Measurements from ENCODE around the gene HDGFL1.

Gene HDGFL1

GRCh38 chr6:22579439-22579838, 10.1 kb downstream of the HDGFL1 start:
- Histone ChIP-seq H2BK15ac (ENCODE audit: low read depth, poor library complexity, severe bottlenecking) (no peak overlapping the region), H2AFZ (ENCODE audit: low read depth, low read length) (no peak overlapping the region), H2BK12ac (ENCODE audit: low read length in 2 of 2) (no peak overlapping the region), H3K4me1 (ENCODE audit: control insufficient read depth, insufficient read depth, low read depth, low read length) (no peaks in the 10 kb centered on the region), H3K23ac (ENCODE audit: low read length in 2 of 2) (no peak overlapping the region), H3K36me3 (ENCODE audit: control insufficient read depth in 1 of 2, insufficient read depth in 2 of 2, low read depth in 1 of 2, low read length in 2 of 2) (no peaks in the 10 kb centered on the region), H3K4ac (ENCODE audit: low read depth in 1 of 2, low read length in 2 of 2) (no peak overlapping the region), H3K9me3 (ENCODE audit: control insufficient read depth, low read length) (no peaks in the 10 kb centered on the region), H4K91ac (ENCODE audit: low read length) (no peak overlapping the region), H3K9ac (ENCODE audit: low read length) (no peak overlapping the region), H3K27me3 (ENCODE audit: control insufficient read depth in 1 of 2, insufficient read depth in 1 of 2, low read length in 2 of 2) (no peaks in the 10 kb centered on the region), H2BK120ac (ENCODE audit: low read depth, low read length) (no peak overlapping the region), H3K4me2 (ENCODE audit: low read length, poor library complexity, severe bottlenecking) (no peak overlapping the region), H2AK5ac (ENCODE audit: low read length, severe bottlenecking) (no peak overlapping the region), H4K8ac (ENCODE audit: low read length) (no peak overlapping the region), H3K79me1 (replicated peaks; ENCODE audit: low read length, poor library complexity, severe bottlenecking) (no peaks in the 10 kb centered on the region), H3K14ac (ENCODE audit: low read length in 2 of 2) (no peak overlapping the region), H3K4me3 (ENCODE audit: insufficient read depth in 1 of 2, low read depth in 1 of 2, low read length in 2 of 2) (no peak overlapping the region), H3K18ac (ENCODE audit: low read depth in 1 of 2, low read length in 2 of 2) (no peak overlapping the region), H2BK5ac (ENCODE audit: low read depth, low read length, poor library complexity, severe bottlenecking) (no peak overlapping the region), H3K27ac (ENCODE audit: low read length, poor library complexity, severe bottlenecking) (no peak overlapping the region)
- DNase-seq: no peak
- over 99% methylated on average over 3 of the region's 5 CpGs for WGBS

- no peak overlapping the region for H2BK15ac ChIP-seq (ENCODE audit: low read depth, poor library complexity, severe bottlenecking)
- no peaks in the 10 kb centered on the region for H3K27me3 ChIP-seq (ENCODE audit: control insufficient read depth in 1 of 2, insufficient read depth in 1 of 2, low read length in 2 of 2)
- H3K23ac ChIP-seq (ENCODE audit: low read length in 2 of 2): no peak overlapping the region
- no peak overlapping the region for H2BK5ac ChIP-seq (ENCODE audit: low read depth, low read length, poor library complexity, severe bottlenecking)
- H2BK12ac ChIP-seq (ENCODE audit: low read length in 2 of 2): no peak overlapping the region
- H2AFZ ChIP-seq (ENCODE audit: low read depth, low read length): no peak overlapping the region
- H4K91ac ChIP-seq (ENCODE audit: low read length): no peak overlapping the region
- no peak overlapping the region for H3K4ac ChIP-seq (ENCODE audit: low read depth in 1 of 2, low read length in 2 of 2)
- H3K9ac ChIP-seq (ENCODE audit: low read length): no peak overlapping the region
- 100% methylated on average over 2 of the region's 5 CpGs for WGBS
- no peak overlapping the region for H3K18ac ChIP-seq (ENCODE audit: low read depth in 1 of 2, low read length in 2 of 2)
- no peaks in the 10 kb centered on the region for H3K79me1 ChIP-seq (replicated peaks; ENCODE audit: low read length, poor library complexity, severe bottlenecking)
- DNase-seq: no peak
- H2BK120ac ChIP-seq (ENCODE audit: low read depth, low read length): no peak overlapping the region
- H3K4me2 ChIP-seq (ENCODE audit: low read length, poor library complexity, severe bottlenecking): no peak overlapping the region
- no peak overlapping the region for H3K27ac ChIP-seq (ENCODE audit: low read length, poor library complexity, severe bottlenecking)
- H3K36me3 ChIP-seq (ENCODE audit: control insufficient read depth in 1 of 2, insufficient read depth in 2 of 2, low read depth in 1 of 2, low read length in 2 of 2): no peaks in the 10 kb centered on the region
- H3K4me1 ChIP-seq (ENCODE audit: control insufficient read depth, insufficient read depth, low read depth, low read length): no peaks in the 10 kb centered on the region
- no peak overlapping the region for H4K8ac ChIP-seq (ENCODE audit: low read length)
- no peak overlapping the region for H2AK5ac ChIP-seq (ENCODE audit: low read length, severe bottlenecking)
- H3K14ac ChIP-seq (ENCODE audit: low read length in 2 of 2): no peak overlapping the region
- H3K9me3 ChIP-seq (ENCODE audit: control insufficient read depth, low read length): no peaks in the 10 kb centered on the region
- no peak overlapping the region for H3K4me3 ChIP-seq (ENCODE audit: insufficient read depth in 1 of 2, low read depth in 1 of 2, low read length in 2 of 2)
Observed at GRCh38 chr6:22580337-22580736, 11.0 kb downstream of the HDGFL1 start.

- Histone ChIP-seq H4K8ac (ENCODE audit: low read length) (no peak overlapping the region), H4K91ac (ENCODE audit: low read length) (no peak overlapping the region), H3K18ac (ENCODE audit: low read depth in 1 of 2, low read length in 2 of 2) (no peak overlapping the region), H3K9me3 (ENCODE audit: control insufficient read depth, low read length) (no peaks in the 10 kb centered on the region), H2BK5ac (ENCODE audit: low read depth, low read length, poor library complexity, severe bottlenecking) (no peak overlapping the region), H3K9ac (ENCODE audit: low read length) (no peak overlapping the region), H3K14ac (ENCODE audit: low read length in 2 of 2) (no peak overlapping the region), H2AK5ac (ENCODE audit: low read length, severe bottlenecking) (no peak overlapping the region), H3K36me3 (ENCODE audit: control insufficient read depth in 1 of 2, insufficient read depth in 2 of 2, low read depth in 1 of 2, low read length in 2 of 2) (no peaks in the 10 kb centered on the region), H3K27ac (ENCODE audit: low read length, poor library complexity, severe bottlenecking) (no peak overlapping the region), H3K27me3 (ENCODE audit: control insufficient read depth in 1 of 2, insufficient read depth in 1 of 2, low read length in 2 of 2) (no peaks in the 10 kb centered on the region), H3K4me3 (ENCODE audit: insufficient read depth in 1 of 2, low read depth in 1 of 2, low read length in 2 of 2) (no peak overlapping the region), H3K4me1 (ENCODE audit: control insufficient read depth, insufficient read depth, low read depth, low read length) (no peaks in the 10 kb centered on the region), H3K4ac (ENCODE audit: low read depth in 1 of 2, low read length in 2 of 2) (no peak overlapping the region), H2AFZ (ENCODE audit: low read depth, low read length) (no peak overlapping the region), H3K4me2 (ENCODE audit: low read length, poor library complexity, severe bottlenecking) (no peak overlapping the region), H3K79me1 (replicated peaks; ENCODE audit: low read length, poor library complexity, severe bottlenecking) (no peaks in the 10 kb centered on the region), H3K23ac (ENCODE audit: low read length in 2 of 2) (no peak overlapping the region), H2BK15ac (ENCODE audit: low read depth, poor library complexity, severe bottlenecking) (no peak overlapping the region), H2BK120ac (ENCODE audit: low read depth, low read length) (no peak overlapping the region), H2BK12ac (ENCODE audit: low read length in 2 of 2) (no peak overlapping the region)
- 100% methylated on average over 1 of the region's 4 CpGs for WGBS
- peak; percentile 55 for DNase-seq
Observed at GRCh38 chr6:22582417-22583205, 13.2 kb downstream of the HDGFL1 start.

DNA sequence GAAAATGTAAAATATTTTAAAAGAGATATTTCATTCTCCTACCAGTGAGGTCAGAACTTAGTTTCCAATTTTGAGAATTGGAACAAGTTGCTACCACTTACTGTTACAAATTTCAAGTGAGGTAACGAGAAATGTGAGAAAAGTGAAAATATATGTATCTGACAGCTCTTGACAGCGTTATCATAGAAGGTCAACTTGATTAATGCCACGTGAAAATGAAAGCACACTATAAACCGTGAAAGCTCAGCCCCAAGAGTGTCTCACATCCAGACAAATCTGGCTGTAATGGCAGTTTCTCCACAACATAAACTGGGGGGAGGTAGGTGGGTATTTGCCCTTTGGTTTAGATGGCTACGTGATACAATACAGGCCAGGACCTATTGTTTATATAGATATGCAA, 13.9 kb downstream of the HDGFL1 start:
- 100% methylated on average over 2 of the region's 5 CpGs for WGBS
- Histone ChIP-seq H2BK5ac (ENCODE audit: low read depth, low read length, poor library complexity, severe bottlenecking) (no peak overlapping the region), H3K14ac (ENCODE audit: low read length in 2 of 2) (no peak overlapping the region), H3K4me2 (ENCODE audit: low read length, poor library complexity, severe bottlenecking) (no peak overlapping the region), H3K27me3 (ENCODE audit: control insufficient read depth in 1 of 2, insufficient read depth in 1 of 2, low read length in 2 of 2) (no peaks in the 10 kb centered on the region), H3K79me1 (replicated peaks; ENCODE audit: low read length, poor library complexity, severe bottlenecking) (no peaks in the 10 kb centered on the region), H3K4me3 (ENCODE audit: insufficient read depth in 1 of 2, low read depth in 1 of 2, low read length in 2 of 2) (no peak overlapping the region), H4K91ac (ENCODE audit: low read length) (no peak overlapping the region), H3K4ac (ENCODE audit: low read depth in 1 of 2, low read length in 2 of 2) (no peak overlapping the region), H3K36me3 (ENCODE audit: control insufficient read depth in 1 of 2, insufficient read depth in 2 of 2, low read depth in 1 of 2, low read length in 2 of 2) (no peaks in the 10 kb centered on the region), H3K27ac (ENCODE audit: low read length, poor library complexity, severe bottlenecking) (no peak overlapping the region), H3K4me1 (ENCODE audit: control insufficient read depth, insufficient read depth, low read depth, low read length) (no peaks in the 10 kb centered on the region), H3K23ac (ENCODE audit: low read length in 2 of 2) (no peak overlapping the region), H2BK120ac (ENCODE audit: low read depth, low read length) (no peak overlapping the region), H2AK5ac (ENCODE audit: low read length, severe bottlenecking) (no peak overlapping the region), H2BK12ac (ENCODE audit: low read length in 2 of 2) (no peak overlapping the region), H3K18ac (ENCODE audit: low read depth in 1 of 2, low read length in 2 of 2) (no peak overlapping the region), H3K9ac (ENCODE audit: low read length) (no peak overlapping the region), H2BK15ac (ENCODE audit: low read depth, poor library complexity, severe bottlenecking) (no peak overlapping the region), H4K8ac (ENCODE audit: low read length) (no peak overlapping the region), H2AFZ (ENCODE audit: low read depth, low read length) (no peak overlapping the region), H3K9me3 (ENCODE audit: control insufficient read depth, low read length) (no peaks in the 10 kb centered on the region)
- DNase-seq: no peak
